PC-3 (cell line): ENCODE data around the gene RFLNA.

ENCODE experiments used
- CTCF ChIP-seq: fragments of 300-600 bp; sonication (generic); conservative IDR thresholded peaks from 2 replicates; pipeline ENCODE4 v1.5.1; 2017; ENCODE audit warnings: antibody characterized with exemption, low read depth, mild to moderate bottlenecking, low read length
- EZH2 ChIP-seq: fragments of 300-600 bp; sonication (generic); IDR thresholded peaks from one replicate; pipeline ENCODE4 v1.6.1; 2017; ENCODE audit warnings: antibody characterized with exemption, mild to moderate bottlenecking, low read length; ENCODE audit not compliant: unreplicated experiment
- EZH2phosphoT487 ChIP-seq: fragments of 300-600 bp; sonication (generic); IDR thresholded peaks from 2 replicates; pipeline ENCODE4 v1.6.1; 2018; ENCODE audit warnings: mild to moderate bottlenecking, antibody characterized with exemption, low read length, borderline replicate concordance

GRCh38 chr12:124292385-124292784, 2.5 kb upstream of the RFLNA start:
- TF ChIP-seq EZH2phosphoT487 (no peak), CTCF (no peak), EZH2 (no peak)
